SH-SY5Y (cell line): ENCODE results near the gene CADM2.

ENCODE experiments used
- GATA2 ChIP-seq: IDR thresholded peaks from 2 replicates; pipeline ENCODE4 v1.6.1; 2011; ENCODE audit warnings: mild to moderate bottlenecking, low read depth, low read length
- GATA3 ChIP-seq: IDR thresholded peaks from 2 replicates; pipeline ENCODE4 v1.6.1; 2011; ENCODE audit warnings: low read depth, mild to moderate bottlenecking, low read length, moderate library complexity

DNA sequence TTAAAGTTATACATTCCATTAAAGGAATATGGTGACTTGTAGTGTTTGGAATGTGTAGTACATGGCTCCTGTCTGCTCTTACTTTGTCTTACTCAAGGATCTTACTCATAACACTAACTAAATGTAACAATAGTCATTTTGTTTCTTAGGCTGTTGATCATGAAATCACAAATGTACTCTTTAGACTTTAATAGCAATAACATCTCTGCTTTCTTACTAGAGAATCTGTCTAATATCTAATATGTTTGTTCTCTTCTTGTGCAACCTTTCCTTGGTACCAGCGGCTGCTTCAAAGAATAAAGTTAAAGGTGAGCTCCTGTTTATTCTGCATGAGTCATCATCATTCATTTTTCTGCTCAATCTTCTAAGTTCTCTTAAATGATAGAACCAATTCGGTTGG is 767.5 kb downstream of the CADM2 start:
- TF ChIP-seq GATA3 (no peak), GATA2 (no peak)
